Sigmoid colon (tissue), 4 donors: ENCODE measurements around the gene HCN2.

Source experiments
- EP300 ChIP-seq, 4 donors: sonication (generic); formaldehyde crosslinking; IDR thresholded peaks; one replicate each; pipeline ENCODE4 v1.6.1; 2017; ENCODE audit warnings: antibody characterized with exemption in 4 of 4
- POLR2A ChIP-seq, 2 donors: fragments of 450-650 bp; IDR thresholded peaks; one replicate each; pipeline ENCODE4 v1.6.1; 2016; ENCODE audit warnings: antibody characterized with exemption in 2 of 2, mild to moderate bottlenecking in 2 of 2, moderate library complexity in 2 of 2
- POLR2AphosphoS5 ChIP-seq, 4 donors: sonication (generic); formaldehyde crosslinking; IDR thresholded peaks; one replicate each; pipeline ENCODE4 v1.6.1; 2017; ENCODE audit warnings: antibody characterized with exemption in 4 of 4
- TF ChIP-seq, protein P1 (sequence below), 4 experiments: fragments of 450-650 bp in 3 of 4; fragments of 200-600 bp in 1 of 4; IDR thresholded peaks; one replicate each; pipeline ENCODE4 v1.5.1; 2016 to 2019; ENCODE audit warnings: antibody characterized with exemption in 4 of 4, mild to moderate bottlenecking in 3 of 4, moderate library complexity in 2 of 4

GRCh38 chr19:628168-628567, 38.5 kb downstream of the HCN2 start:
- TF ChIP-seq, protein P1, sequence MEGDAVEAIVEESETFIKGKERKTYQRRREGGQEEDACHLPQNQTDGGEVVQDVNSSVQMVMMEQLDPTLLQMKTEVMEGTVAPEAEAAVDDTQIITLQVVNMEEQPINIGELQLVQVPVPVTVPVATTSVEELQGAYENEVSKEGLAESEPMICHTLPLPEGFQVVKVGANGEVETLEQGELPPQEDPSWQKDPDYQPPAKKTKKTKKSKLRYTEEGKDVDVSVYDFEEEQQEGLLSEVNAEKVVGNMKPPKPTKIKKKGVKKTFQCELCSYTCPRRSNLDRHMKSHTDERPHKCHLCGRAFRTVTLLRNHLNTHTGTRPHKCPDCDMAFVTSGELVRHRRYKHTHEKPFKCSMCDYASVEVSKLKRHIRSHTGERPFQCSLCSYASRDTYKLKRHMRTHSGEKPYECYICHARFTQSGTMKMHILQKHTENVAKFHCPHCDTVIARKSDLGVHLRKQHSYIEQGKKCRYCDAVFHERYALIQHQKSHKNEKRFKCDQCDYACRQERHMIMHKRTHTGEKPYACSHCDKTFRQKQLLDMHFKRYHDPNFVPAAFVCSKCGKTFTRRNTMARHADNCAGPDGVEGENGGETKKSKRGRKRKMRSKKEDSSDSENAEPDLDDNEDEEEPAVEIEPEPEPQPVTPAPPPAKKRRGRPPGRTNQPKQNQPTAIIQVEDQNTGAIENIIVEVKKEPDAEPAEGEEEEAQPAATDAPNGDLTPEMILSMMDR (IDR thresholded peaks at IDR 0.05), result peak in 1 of 4 experiments; percentile 18
- TF ChIP-seq EP300 (IDR thresholded peaks at IDR 0.05) (no peak), POLR2A (IDR thresholded peaks at IDR 0.05) (no peak), POLR2AphosphoS5 (IDR thresholded peaks at IDR 0.05) (no peak)
